ENCODE results near the gene TBATA. TPM values are rescaled to one million over a fixed set of nuclear protein-coding genes. Genes with fewer than 3 reads are reported as not detected.

Gene TBATA
- total RNA-seq, 1 experiment from 2014 or later = not detected

GRCh38 chr10:70742537-70743429 is 42.4 kb downstream of the TBATA start:
- peak; percentile 49 for DNase-seq (ENCODE audit: low read depth)

- DNase-seq (ENCODE audit: low read depth) = no peak
Measured at GRCh38 chr10:70740406-70741288, 44.5 kb downstream of the TBATA start.

- DNase-seq (ENCODE audit: low read depth) = no peak
Measured at GRCh38 chr10:70738761-70739121, 46.4 kb downstream of the TBATA start.

GRCh38 chr10:70738006-70738760 is 47.0 kb downstream of the TBATA start:
- no peak for DNase-seq (ENCODE audit: low read depth)

- no peak for DNase-seq (ENCODE audit: low read depth)
Measured at GRCh38 chr10:70737250-70737649, 47.9 kb downstream of the TBATA start.

GRCh38 chr10:70736525-70736924 is 48.7 kb downstream of the TBATA start:
- DNase-seq (ENCODE audit: low read depth) = no peak

- DNase-seq (ENCODE audit: low read depth) = no peak
Measured at GRCh38 chr10:70735161-70735560, 50.0 kb downstream of the TBATA start.

GRCh38 chr10:70733051-70733450 is 52.1 kb downstream of the TBATA start:
- no peak for DNase-seq (ENCODE audit: low read depth)

- no peak for DNase-seq (ENCODE audit: low read depth)
Measured at GRCh38 chr10:70732569-70732968, 52.6 kb downstream of the TBATA start.

- no peak for DNase-seq (ENCODE audit: low read depth)
Measured at GRCh38 chr10:70730955-70731354, 54.2 kb downstream of the TBATA start.

- DNase-seq (ENCODE audit: low read depth) = no peak
Measured at GRCh38 chr10:70729763-70730357, 55.3 kb downstream of the TBATA start.

GRCh38 chr10:70728328-70728727 is 56.8 kb downstream of the TBATA start:
- DNase-seq (ENCODE audit: low read depth) = no peak

- DNase-seq (ENCODE audit: low read depth) = peak; percentile 7
Measured at GRCh38 chr10:70726909-70727495, 58.2 kb downstream of the TBATA start.

- DNase-seq (ENCODE audit: low read depth) = no peak
Measured at GRCh38 chr10:70723771-70724170, 61.4 kb downstream of the TBATA start.

- DNase-seq (ENCODE audit: low read depth) = peak; percentile 78
Measured at GRCh38 chr10:70722820-70723424, 62.3 kb downstream of the TBATA start.

Other genes starting within 250 kb of the TBATA start
- not detected in 2 replicates for gene PRF1, start 182.6 kb downstream of the TBATA start, total RNA-seq (2014; rRNA removed; shearing (Covaris generic))
- 0.69 and 1.2 TPM in 2 replicates for gene ADAMTS14, start 112.9 kb downstream of the TBATA start, total RNA-seq (2014; rRNA removed; shearing (Covaris generic))
- 25.8 and 26.5 TPM in 2 replicates for gene SGPL1, start 30.6 kb upstream of the TBATA start, total RNA-seq (2014; rRNA removed; shearing (Covaris generic))
- 34.3 and 36.3 TPM in 2 replicates for gene PCBD1, start 103.2 kb upstream of the TBATA start, total RNA-seq (2014; rRNA removed; shearing (Covaris generic))

All from M059J (cell line).